Esophagus muscularis mucosa (tissue), 4 donors: ENCODE results near the gene PNPLA6.

ENCODE experiments used
- EP300 ChIP-seq: sonication (generic); formaldehyde crosslinking; IDR thresholded peaks from one replicate; pipeline ENCODE4 v1.6.1; 2017; ENCODE audit warnings: antibody characterized with exemption
- POLR2A ChIP-seq: fragments of 450-650 bp; IDR thresholded peaks from one replicate; pipeline ENCODE4 v1.6.1; 2017; ENCODE audit warnings: antibody characterized with exemption, moderate library complexity, mild to moderate bottlenecking, low read depth
- TF ChIP-seq, protein P1 (sequence below), 3 experiments: fragments of 200-600 bp in 2 of 3; fragments of 450-650 bp in 1 of 3; sonication (generic) in 2 of 3; IDR thresholded peaks; one replicate each; pipeline ENCODE4 v1.5.1; 2017 to 2019; ENCODE audit warnings: antibody characterized with exemption in 3 of 3, mild to moderate bottlenecking in 2 of 3, moderate library complexity in 1 of 3

DNA sequence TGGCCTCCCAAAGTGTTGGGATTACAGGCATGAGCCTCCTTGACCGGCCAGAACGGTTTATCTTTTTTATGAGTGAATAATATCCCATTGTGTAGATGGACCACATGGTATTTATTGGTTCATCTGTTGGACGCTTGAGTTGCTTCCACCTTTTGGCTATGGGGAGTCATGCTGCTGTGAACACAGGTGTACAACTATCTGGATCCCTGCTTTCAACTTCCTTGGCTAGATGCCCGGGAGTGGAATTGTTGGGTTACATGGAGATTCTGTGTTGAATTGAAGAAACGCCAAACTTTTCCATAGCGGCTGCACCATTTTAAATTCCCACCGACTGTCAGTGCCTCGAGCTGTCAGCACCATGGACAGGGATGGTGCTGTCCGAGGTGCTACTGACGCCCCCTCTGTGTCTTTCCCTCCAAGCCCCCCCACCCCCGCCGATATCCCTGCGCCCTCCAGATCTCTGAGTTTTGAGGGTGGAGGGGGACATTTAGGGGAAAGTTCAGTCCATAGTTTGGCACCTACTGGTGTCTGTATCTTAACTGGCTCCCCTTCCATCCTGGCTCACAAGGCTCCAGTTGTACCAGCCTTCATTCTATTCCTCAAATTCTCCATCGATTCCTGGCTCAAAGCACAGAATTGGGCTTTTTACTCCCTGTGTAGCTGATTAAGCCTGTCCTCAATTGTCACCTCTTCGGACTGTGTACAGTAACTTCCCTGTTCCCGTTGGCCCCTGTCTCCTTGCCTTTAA lies 27.3 kb downstream of the PNPLA6 start:
- TF ChIP-seq, protein P1, sequence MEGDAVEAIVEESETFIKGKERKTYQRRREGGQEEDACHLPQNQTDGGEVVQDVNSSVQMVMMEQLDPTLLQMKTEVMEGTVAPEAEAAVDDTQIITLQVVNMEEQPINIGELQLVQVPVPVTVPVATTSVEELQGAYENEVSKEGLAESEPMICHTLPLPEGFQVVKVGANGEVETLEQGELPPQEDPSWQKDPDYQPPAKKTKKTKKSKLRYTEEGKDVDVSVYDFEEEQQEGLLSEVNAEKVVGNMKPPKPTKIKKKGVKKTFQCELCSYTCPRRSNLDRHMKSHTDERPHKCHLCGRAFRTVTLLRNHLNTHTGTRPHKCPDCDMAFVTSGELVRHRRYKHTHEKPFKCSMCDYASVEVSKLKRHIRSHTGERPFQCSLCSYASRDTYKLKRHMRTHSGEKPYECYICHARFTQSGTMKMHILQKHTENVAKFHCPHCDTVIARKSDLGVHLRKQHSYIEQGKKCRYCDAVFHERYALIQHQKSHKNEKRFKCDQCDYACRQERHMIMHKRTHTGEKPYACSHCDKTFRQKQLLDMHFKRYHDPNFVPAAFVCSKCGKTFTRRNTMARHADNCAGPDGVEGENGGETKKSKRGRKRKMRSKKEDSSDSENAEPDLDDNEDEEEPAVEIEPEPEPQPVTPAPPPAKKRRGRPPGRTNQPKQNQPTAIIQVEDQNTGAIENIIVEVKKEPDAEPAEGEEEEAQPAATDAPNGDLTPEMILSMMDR (IDR thresholded peaks at IDR 0.05), result no peak
- TF ChIP-seq EP300 (no peak), POLR2A (no peak)
